A673 (cell line): Measurements from ENCODE around the gene ANO7. TPM values are rescaled to one million over a fixed set of nuclear protein-coding genes. Genes with fewer than 3 reads are reported as not detected.

ENCODE experiments used
- BruUV-seq: library from RNA; stranded (reverse); fragments of 400-500 nt; replicated peaks from 2 replicates; lab custom pipeline; 2021; lab: Mats Ljungman, UMichigan
- CTCF ChIA-PET: fragments of 300-600 bp; sonication (Branson Sonifier 250); formaldehyde crosslinking; loops from one replicate; lab custom pipeline; 2022; ENCODE audit warnings: antibody characterized with exemption; lab: Charles Lee
- POLR2A ChIA-PET: fragments of 300-600 bp; sonication (Branson Sonifier 250); formaldehyde crosslinking; loops from one replicate; lab custom pipeline; 2022; ENCODE audit warnings: antibody characterized with exemption; ENCODE audit not compliant: low non-redundant PET; lab: Charles Lee
- DNase-seq: peaks from one replicate; pipeline ENCODE4 v3.0.0-alpha.2; 2015; ENCODE audit warnings: low spot score
- H3K27ac ChIP-seq: fragments of 200-600 bp; sonication (generic); 2 replicates; pipeline ENCODE4 v1.5.1; 2016; ENCODE audit warnings: mixed run types, low read depth, mild to moderate bottlenecking, mixed read lengths, antibody characterized with exemption, low read length; ENCODE audit not compliant: poor library complexity, severe bottlenecking
- H3K27me3 ChIP-seq: fragments of 200-600 bp; sonication (generic); replicated peaks from 2 replicates; pipeline ENCODE4 v1.6.1; 2017; ENCODE audit warnings: mixed run types, low read depth, mild to moderate bottlenecking, mixed read lengths, antibody characterized with exemption, low read length; ENCODE audit not compliant: insufficient read depth, poor library complexity
- H3K36me3 ChIP-seq: fragments of 200-600 bp; sonication (generic); 2 replicates; pipeline ENCODE4 v1.6.1; 2016; ENCODE audit warnings: mixed run types, mild to moderate bottlenecking, mixed read lengths, antibody characterized with exemption, low read length; ENCODE audit not compliant: insufficient read depth, poor library complexity, severe bottlenecking
- H3K4me1 ChIP-seq: fragments of 200-600 bp; sonication (generic); 2 replicates; pipeline ENCODE4 v1.6.1; 2017; ENCODE audit warnings: mixed run types, mild to moderate bottlenecking, mixed read lengths, antibody characterized with exemption, low read length; ENCODE audit not compliant: insufficient read depth, poor library complexity, severe bottlenecking
- H3K4me3 ChIP-seq: fragments of 200-600 bp; sonication (generic); 2 replicates; pipeline ENCODE4 v1.5.1; 2016; ENCODE audit warnings: low read depth, mixed run types, mild to moderate bottlenecking, mixed read lengths, low read length; ENCODE audit not compliant: poor library complexity, severe bottlenecking
- H3K9me3 ChIP-seq: fragments of 200-600 bp; sonication (generic); 2 replicates; pipeline ENCODE4 v1.6.1; 2016; ENCODE audit warnings: mixed run types, low read depth, mild to moderate bottlenecking, mixed read lengths, antibody characterized with exemption, low read length; ENCODE audit not compliant: poor library complexity, severe bottlenecking
- EZH2 ChIP-seq: fragments of 200-600 bp; sonication (generic); IDR thresholded peaks from 2 replicates; pipeline ENCODE4 v1.6.1; 2017; ENCODE audit warnings: borderline replicate concordance, low read depth, mild to moderate bottlenecking, mixed read lengths, antibody characterized with exemption, low read length; ENCODE audit not compliant: poor library complexity, severe bottlenecking
- intact Hi-C: fragments of 100-400 bp; cut with micrococcal nuclease; formaldehyde crosslinking; loops from one replicate; pipeline ENCODE4 v1.10.0; 2022; ENCODE audit not compliant: unreplicated experiment
- total RNA-seq: library from RNA; stranded (reverse); gene quantifications from 2 replicates; pipeline ENCODE4 v1.2.3, GENCODE V29; 2021
- TF ChIP-seq, protein P1 (sequence below): fragments of 300-800, 200-600 bp; sonication (generic); conservative IDR thresholded peaks from 2 replicates; pipeline ENCODE4 v1.5.1; 2017; ENCODE audit warnings: low read depth, mild to moderate bottlenecking, antibody characterized with exemption, low read length, moderate library complexity, mixed read lengths

Gene ANO7
- total RNA-seq, 1 experiment from 2014 or later = 0.45 TPM

DNA sequence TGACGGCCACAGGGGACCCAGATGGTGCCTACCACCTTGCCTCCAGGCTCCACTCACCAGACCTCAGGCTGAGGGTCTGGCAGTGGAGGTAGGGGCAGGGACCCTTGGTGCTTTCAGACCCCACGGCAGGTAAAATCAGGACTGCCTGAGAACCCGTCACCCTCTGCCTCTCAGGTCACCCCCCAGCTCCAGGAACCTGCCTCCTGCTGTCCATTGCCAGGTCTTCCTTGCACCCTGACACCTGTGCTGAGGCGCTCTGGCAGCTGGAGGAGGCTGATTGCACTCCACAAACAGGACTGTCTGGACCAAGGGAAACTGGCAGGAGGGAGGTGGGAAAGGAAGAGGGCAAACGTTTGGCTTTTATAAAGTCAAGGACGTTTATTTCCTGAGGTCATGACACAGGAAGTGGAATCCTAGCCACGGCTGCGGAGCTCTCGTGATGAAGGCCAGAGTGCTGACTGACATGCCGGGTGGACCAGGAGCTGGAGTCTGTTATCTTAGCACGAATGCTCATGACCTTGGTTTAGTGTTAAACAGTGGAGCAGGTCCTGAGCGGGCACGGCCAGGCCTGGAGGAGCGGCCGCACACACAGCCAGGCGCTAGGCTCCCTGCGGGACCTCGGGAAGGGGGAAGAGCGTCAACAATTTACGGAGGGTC is 40.5 kb downstream of the ANO7 start:
- Histone ChIP-seq H3K27me3 (no peaks in the 10 kb centered on the region), H3K4me3 (no peak overlapping the region), H3K4me1 (no peaks in the 10 kb centered on the region), H3K9me3 (no peaks in the 10 kb centered on the region), H3K27ac (peak overlapping the region; percentile 37), H3K36me3 (peaks cover 58% of the 10 kb centered on the region)
- ChIA-PET CTCF (no interaction called here), POLR2A (no interaction called here)
- BruUV-seq = no TSS peak
- TF ChIP-seq, protein P1, sequence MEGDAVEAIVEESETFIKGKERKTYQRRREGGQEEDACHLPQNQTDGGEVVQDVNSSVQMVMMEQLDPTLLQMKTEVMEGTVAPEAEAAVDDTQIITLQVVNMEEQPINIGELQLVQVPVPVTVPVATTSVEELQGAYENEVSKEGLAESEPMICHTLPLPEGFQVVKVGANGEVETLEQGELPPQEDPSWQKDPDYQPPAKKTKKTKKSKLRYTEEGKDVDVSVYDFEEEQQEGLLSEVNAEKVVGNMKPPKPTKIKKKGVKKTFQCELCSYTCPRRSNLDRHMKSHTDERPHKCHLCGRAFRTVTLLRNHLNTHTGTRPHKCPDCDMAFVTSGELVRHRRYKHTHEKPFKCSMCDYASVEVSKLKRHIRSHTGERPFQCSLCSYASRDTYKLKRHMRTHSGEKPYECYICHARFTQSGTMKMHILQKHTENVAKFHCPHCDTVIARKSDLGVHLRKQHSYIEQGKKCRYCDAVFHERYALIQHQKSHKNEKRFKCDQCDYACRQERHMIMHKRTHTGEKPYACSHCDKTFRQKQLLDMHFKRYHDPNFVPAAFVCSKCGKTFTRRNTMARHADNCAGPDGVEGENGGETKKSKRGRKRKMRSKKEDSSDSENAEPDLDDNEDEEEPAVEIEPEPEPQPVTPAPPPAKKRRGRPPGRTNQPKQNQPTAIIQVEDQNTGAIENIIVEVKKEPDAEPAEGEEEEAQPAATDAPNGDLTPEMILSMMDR = no peak
- no peak for TF ChIP-seq EZH2
- DNase-seq = no peak
- intact Hi-C loops = no loop called here

DNA sequence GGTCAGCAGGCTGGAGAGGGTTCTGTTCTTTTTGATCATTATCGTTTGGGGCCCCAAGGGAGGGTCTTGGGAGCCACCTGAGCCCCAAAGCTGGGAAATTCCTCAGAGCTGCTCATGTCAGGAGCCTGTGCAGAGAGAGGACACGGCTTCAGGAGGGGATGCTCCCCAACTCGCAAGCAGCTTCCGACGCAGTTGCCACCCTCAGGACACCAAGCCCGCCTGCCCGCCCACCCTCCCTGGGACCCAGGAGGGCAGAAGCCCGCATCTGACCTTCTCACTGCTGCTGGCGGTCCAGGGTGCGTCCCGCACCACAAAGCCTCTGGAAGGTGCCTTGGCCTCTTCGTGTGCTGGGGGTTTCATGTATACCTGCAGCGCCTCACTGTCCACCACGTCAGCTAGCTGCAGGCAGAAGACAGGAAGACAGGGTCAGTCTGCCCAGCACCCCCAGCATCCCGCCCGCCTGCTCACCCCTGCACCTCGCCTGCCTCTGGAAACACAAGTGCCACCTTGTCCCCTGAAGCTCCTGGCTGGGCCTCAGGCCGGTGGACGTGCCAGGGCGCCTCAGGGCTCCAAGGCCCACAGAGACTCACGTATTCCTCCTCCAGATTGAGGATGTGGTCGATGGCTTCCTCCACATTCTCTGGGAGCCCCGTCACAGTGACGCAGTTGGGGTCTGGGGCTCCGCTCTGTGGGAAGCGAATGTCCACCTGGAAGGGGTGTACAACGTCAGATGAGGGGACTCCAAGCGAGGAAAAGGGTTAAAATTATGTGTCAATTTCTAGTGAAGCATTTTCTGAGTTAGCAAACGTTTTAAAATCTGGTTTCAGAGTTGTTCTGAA is 41.3 kb downstream of the ANO7 start:
- POLR2A ChIA-PET = no interaction called here
- no peak for TF ChIP-seq EZH2
- TF ChIP-seq, protein P1 = no peak
- intact Hi-C loops = no loop called here
- no peak overlapping the region for H3K4me3 ChIP-seq
- no peaks in the 10 kb centered on the region for H3K27me3 ChIP-seq
- no peaks in the 10 kb centered on the region for H3K4me1 ChIP-seq
- BruUV-seq = no TSS peak
- DNase-seq = no peak
- CTCF ChIA-PET = no interaction called here
- no peaks in the 10 kb centered on the region for H3K9me3 ChIP-seq
- H3K36me3 ChIP-seq = peaks cover 66% of the 10 kb centered on the region
- H3K27ac ChIP-seq = no peak overlapping the region

DNA sequence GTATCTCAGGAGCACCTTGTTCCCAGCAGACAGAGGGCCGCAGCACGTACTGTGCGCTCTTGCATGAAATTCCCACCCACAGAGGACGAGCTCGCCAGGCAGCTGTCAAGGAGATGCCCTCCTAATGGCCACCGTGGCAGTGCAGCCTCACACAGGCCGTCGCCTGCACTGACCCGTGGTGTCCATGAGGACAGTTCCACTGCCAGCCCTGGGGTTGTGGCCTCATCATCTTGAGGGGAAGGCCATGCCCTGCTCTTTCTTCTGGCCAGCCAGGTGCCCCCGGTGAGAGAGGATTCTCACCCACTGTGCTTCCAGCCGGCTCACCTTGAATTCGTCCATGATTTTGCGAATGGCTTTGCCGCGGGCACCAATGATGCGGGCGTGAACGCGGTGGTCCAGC is 42.0 kb downstream of the ANO7 start:
- intact Hi-C loops = no loop called here
- no TSS peak for BruUV-seq
- no peaks in the 10 kb centered on the region for H3K27me3 ChIP-seq

More for the DNA sequence above, 42.0 kb downstream of the ANO7 start:
- Histone ChIP-seq H3K4me1 (no peaks in the 10 kb centered on the region), H3K4me3 (no peak overlapping the region), H3K9me3 (no peaks in the 10 kb centered on the region), H3K27ac (no peak overlapping the region), H3K36me3 (peaks cover 73% of the 10 kb centered on the region)
- ChIA-PET CTCF (no interaction called here), POLR2A (no interaction called here)
- DNase-seq = no peak
- TF ChIP-seq, protein P1 = no peak
- TF ChIP-seq EZH2 = no peak
